Ammon's horn (tissue), 1 donor: ENCODE measurements around the gene MAP3K7.

Experiments used
- DNase-seq: peaks from one replicate; pipeline ENCODE4 v3.0.0-alpha.2; 2016; ENCODE audit warnings: low spot score

Gene MAP3K7

GRCh38 chr6:90484385-90484784, 102.5 kb downstream of the MAP3K7 start:
- DNase-seq = no peak

GRCh38 chr6:90483956-90484355, 102.9 kb downstream of the MAP3K7 start:
- DNase-seq = no peak

GRCh38 chr6:90483116-90483839, 103.6 kb downstream of the MAP3K7 start:
- DNase-seq = peak; percentile 56

- no peak for DNase-seq
Observed at GRCh38 chr6:90480666-90481065, 106.2 kb downstream of the MAP3K7 start.

GRCh38 chr6:90479603-90479926, 107.3 kb downstream of the MAP3K7 start:
- no peak for DNase-seq

- peak; percentile 94 for DNase-seq
Observed at GRCh38 chr6:90478789-90479602, 107.9 kb downstream of the MAP3K7 start.

- no peak for DNase-seq
Observed at GRCh38 chr6:90478278-90478677, 108.6 kb downstream of the MAP3K7 start.

GRCh38 chr6:90477366-90477765, 109.5 kb downstream of the MAP3K7 start:
- DNase-seq = no peak

GRCh38 chr6:90472716-90473115, 114.2 kb downstream of the MAP3K7 start:
- no peak for DNase-seq

GRCh38 chr6:90471263-90471662, 115.6 kb downstream of the MAP3K7 start:
- no peak for DNase-seq

GRCh38 chr6:90469906-90470305, 117.0 kb downstream of the MAP3K7 start:
- DNase-seq = no peak

GRCh38 chr6:90468859-90469258, 118.0 kb downstream of the MAP3K7 start:
- no peak for DNase-seq

- DNase-seq = no peak
Observed at GRCh38 chr6:90468080-90468479, 118.8 kb downstream of the MAP3K7 start.

- DNase-seq = no peak
Observed at GRCh38 chr6:90467546-90467945, 119.3 kb downstream of the MAP3K7 start.

- DNase-seq = peak; percentile 27
Observed at GRCh38 chr6:90466154-90466940, 120.5 kb downstream of the MAP3K7 start.

GRCh38 chr6:90465686-90466085, 121.2 kb downstream of the MAP3K7 start:
- DNase-seq = no peak

- DNase-seq = no peak
Observed at GRCh38 chr6:90464507-90464906, 122.4 kb downstream of the MAP3K7 start.

- no peak for DNase-seq
Observed at GRCh38 chr6:90463874-90464273, 123.0 kb downstream of the MAP3K7 start.
